Activated CD4-positive, alpha-beta T cell treated with anti-CD3 and anti-CD28 coated beads, Interleukin-2, amount 50 U/mL, for 24 hours (primary cell): ENCODE data around the gene PABPC1L2B.
"Not testable (repeated sequence)": the region's sequence is repeated elsewhere in the genome, so short reads cannot be mapped to it uniquely, and the experiment has no call there.

Experiments
- DNase-seq, 2 donors: peaks; one replicate each; pipeline ENCODE4 v3.0.0-alpha.2; 2020; ENCODE audit warnings: low read depth in 1 of 2, low spot score in 1 of 2

PABPC1L2B gene

DNA sequence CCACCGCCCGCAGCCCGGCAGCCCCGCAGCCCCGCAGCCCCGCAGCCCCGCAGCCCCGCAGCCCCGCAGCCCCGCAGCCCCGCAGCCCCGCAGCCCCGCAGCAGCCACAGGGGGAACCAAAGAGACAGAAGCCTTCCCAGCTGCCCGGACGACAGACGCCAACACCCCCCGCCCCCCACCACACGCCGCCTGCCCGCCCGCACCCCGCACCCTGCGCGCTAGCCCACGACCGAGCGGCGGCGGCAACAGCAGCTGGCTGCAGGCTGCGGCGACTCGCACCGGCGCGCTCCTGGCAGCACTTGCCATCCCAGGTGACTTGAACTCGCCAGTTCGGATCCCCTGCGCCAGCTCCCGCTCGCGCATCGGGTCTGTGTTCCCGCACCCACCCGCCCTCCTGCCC is at the start of gene PABPC1L2B:
Gene PABPC1L2B (plus strand): TSS at position 207 of the 400 bp plus-strand sequence. CDS start 704 bp downstream, outside the sequence.
- DNase-seq, result not testable (repeated sequence)

DNA sequence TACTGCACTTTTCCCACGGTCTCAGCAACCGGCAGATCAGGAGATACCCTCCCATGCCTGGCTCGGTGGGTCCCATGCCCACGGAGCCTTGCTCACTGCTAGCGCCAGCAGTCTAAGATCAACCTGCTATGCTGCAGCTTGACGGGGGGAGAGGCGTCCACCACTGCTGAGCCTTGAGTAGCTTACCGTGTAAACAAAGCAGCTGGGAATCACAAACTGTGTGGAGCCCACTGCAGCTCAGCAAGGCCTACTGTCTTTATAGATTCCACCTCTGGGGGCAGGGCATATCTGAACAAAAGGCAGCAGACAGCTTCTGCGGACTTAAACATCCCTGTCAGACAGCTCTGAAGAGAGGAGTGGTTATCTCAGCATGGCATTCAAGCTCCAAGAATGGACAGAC is 42.8 kb upstream of the PABPC1L2B start:
- not testable (repeated sequence) for DNase-seq

GRCh38 chrX:72971859-72972258 is 30.9 kb upstream of the PABPC1L2B start:
- not testable (repeated sequence) for DNase-seq

- DNase-seq, result not testable (repeated sequence)
Observed at GRCh38 chrX:72974885-72975284, 27.9 kb upstream of the PABPC1L2B start.

DNA sequence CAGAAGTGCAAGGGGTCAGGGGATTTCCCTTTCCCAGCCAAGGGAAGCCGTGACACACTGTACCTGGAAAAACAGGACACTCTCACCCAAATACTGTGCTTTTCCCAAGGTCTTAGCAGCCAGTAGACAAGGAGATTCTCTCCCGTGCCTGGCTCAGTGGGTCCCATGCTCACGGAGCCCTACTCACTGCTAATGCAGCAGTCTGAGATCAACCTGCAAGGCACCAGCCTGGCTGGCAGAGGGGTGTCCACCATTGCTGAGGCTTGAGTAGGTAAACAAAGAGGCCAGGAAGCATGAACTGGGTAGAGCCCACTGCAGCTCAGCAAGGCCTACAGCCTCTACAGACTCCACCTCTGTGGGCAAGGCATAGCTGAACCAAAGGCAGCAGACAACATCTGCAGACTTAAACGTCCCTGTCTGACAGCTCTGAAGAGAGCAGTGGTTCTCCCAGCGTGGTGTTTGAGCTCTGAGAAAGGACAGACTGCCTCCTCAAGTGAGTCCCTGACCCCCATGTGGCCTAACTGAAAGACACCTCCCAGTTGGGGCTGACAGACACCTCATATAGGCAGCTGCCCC is 21.8 kb upstream of the PABPC1L2B start:
- DNase-seq, result not testable (repeated sequence)

- DNase-seq, result not testable (repeated sequence)
Observed at GRCh38 chrX:73004032-73004431, 1.3 kb downstream of the PABPC1L2B start.

GRCh38 chrX:73021361-73022092 is 18.8 kb downstream of the PABPC1L2B start:
- DNase-seq, result no peak

GRCh38 chrX:73022093-73022445 is 19.3 kb downstream of the PABPC1L2B start:
- DNase-seq, result not testable (repeated sequence)

DNA sequence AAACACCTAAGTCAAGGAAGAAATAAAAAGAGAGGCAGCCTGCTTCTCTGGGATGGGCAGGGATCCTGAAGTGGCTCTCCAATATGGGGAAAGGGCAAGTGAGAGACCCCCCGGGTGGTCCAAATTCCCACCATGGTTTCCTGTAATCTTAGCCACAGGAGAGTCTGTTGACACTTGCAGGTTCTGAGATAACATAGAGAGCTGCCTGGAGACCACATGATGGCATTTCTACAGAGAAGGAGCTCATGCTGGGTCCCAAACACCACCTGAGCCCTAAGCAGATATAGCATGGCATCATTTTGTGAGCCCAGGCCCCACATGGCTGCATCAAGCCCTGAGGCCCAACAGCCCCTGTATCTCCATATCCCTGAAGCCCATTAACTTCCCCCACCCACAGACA is 26.1 kb downstream of the PABPC1L2B start:
- DNase-seq, result no peak
